GM18873 (cell line): ENCODE measurements around the gene SHANK3.
"Not testable (repeated sequence)": the region's sequence is repeated elsewhere in the genome, so short reads cannot be mapped to it uniquely, and the experiment has no call there.

Source experiments
- ATAC-seq: cut with Tn5 transposase; IDR thresholded peaks from one replicate; pipeline ENCODE4 v1.9.1; 2021; ENCODE audit warnings: mild to moderate bottlenecking, moderate library complexity, moderate number of reproducible peaks; ENCODE audit not compliant: unreplicated experiment, low FRiP score

Gene SHANK3

GRCh38 chr22:50643821-50644101, 28.9 kb upstream of the SHANK3 start:
- ATAC-seq = not testable (repeated sequence)

DNA sequence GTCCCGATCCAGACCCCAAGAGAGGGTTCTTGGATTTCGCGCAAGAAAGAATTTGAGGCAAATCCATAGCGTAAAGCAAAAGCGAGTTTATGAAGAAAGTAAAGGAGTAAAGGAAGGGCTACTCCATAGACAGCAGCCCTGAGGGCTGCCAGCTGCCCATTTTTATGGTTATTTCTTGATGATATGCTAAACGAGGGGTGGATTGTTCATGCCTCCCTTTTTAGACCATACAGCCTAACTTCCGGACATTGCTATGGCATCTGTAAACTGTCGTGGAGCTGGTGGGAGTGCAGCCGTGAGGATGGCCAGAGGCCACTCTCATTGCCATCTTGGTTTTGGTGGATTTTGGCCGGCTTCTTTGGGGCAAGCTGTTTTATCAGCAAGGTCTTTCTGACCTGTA, 19.4 kb upstream of the SHANK3 start:
- no peak for ATAC-seq

- ATAC-seq = not testable (repeated sequence)
Observed at GRCh38 chr22:50654664-50655063, 18.0 kb upstream of the SHANK3 start.

GRCh38 chr22:50656122-50657070, 16.2 kb upstream of the SHANK3 start:
- no peak for ATAC-seq

- ATAC-seq = no peak
Observed at GRCh38 chr22:50657925-50658324, 14.7 kb upstream of the SHANK3 start.

- not testable (repeated sequence) for ATAC-seq
Observed at GRCh38 chr22:50659711-50660110, 12.9 kb upstream of the SHANK3 start.

- no peak for ATAC-seq
Observed at GRCh38 chr22:50660306-50660705, 12.3 kb upstream of the SHANK3 start.

GRCh38 chr22:50665212-50665611, 7.4 kb upstream of the SHANK3 start:
- no peak for ATAC-seq

- ATAC-seq = no peak
Observed at GRCh38 chr22:50665738-50666137, 6.9 kb upstream of the SHANK3 start.

DNA sequence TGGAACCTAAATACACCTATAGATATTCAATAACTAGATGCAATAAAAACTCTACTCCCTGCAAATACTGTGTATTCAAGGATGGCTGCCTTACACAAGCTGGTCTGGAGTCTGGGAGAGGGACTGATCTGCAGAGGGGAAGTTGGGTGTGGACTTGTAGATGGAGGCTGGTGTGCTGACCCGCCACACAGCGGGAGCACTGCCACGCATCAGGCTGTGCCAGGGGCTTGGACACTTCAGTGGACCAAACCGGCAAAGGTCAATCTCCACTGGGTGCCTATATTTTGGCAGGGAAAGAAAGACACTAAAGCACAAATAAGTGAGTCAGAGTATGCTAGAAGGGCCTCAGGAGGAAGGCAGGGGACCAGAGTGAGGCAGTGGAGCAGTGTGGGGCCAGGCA, 2.1 kb upstream of the SHANK3 start:
- no peak for ATAC-seq

DNA sequence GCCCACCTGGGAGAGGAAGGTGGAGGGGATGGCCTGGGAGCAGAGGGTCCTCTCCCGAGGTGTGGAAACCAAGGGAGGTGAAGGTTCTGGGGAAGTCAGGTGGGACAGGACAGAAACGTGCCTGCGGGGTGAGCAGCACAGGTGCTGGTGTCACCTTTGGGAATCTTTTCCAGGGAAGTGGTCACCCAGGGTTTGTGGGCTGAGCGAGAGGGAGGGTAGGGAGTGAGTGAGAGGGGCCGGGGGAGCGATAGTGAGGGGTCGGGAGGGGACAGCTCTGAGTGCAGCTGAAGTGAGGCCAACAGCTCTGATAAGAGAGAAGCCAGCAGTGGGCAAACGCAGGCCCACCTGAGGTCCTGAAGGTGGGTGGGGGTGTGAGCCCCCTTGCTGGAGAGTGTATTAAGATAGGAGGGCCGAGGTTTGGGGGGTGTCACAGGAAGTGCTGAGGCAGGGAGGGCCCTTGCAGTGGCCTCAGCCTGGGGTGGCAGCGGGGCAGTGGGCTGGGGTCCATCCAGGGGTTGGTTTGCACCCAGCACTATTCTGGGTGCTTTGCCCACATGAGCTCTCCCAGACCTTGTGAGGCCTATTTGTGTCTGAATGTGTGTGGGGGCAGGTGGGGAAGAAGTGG, 1.6 kb upstream of the SHANK3 start:
- ATAC-seq = no peak

- ATAC-seq = no peak
Observed at GRCh38 chr22:50671641-50672040, 982 bp upstream of the SHANK3 start.

DNA sequence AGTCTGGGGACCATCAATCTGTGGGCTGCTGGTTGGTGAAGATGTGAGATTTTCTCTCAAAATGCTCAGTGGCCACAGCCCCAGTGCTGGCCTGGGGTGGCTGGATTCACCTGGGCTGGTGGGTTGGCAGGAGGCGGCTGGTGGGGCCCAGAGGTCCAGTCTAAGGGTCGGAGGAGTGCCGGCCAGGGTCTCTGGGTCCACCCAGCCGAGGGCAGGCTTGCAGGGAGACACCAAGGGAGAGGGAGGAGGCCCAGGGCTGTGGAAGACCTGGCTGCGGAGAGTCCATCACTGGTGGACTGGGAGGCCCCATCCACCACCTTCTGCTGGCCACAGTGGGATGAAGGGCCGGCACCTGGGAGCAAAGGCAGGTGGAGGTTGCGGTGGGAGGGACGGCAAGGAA, 582 bp upstream of the SHANK3 start:
- no peak for ATAC-seq

GRCh38 chr22:50673231-50674129, 857 bp downstream of the SHANK3 start:
- no peak for ATAC-seq

DNA sequence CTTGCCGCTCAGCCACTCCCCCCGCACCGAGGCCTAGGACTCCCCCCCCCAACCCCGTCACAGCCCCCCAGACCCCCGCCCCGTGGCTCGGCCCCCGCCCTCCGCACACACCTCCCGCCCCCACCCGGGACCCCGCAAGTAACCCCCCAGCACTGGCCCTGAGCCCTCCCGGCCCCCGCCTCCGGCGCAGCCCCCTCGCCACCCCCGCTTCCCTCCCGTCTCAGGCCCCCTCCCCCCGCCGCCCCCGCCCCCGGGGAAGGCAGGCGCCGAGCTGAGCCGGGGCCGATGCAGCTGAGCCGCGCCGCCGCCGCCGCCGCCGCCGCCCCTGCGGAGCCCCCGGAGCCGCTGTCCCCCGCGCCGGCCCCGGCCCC, 1.5 kb downstream of the SHANK3 start:
- ATAC-seq = no peak

- no peak for ATAC-seq
Observed at GRCh38 chr22:50674606-50675552, 2.3 kb downstream of the SHANK3 start.

GRCh38 chr22:50675553-50676179, 3.0 kb downstream of the SHANK3 start:
- ATAC-seq = no peak

- no peak for ATAC-seq
Observed at GRCh38 chr22:50676180-50676636, 3.6 kb downstream of the SHANK3 start.

DNA sequence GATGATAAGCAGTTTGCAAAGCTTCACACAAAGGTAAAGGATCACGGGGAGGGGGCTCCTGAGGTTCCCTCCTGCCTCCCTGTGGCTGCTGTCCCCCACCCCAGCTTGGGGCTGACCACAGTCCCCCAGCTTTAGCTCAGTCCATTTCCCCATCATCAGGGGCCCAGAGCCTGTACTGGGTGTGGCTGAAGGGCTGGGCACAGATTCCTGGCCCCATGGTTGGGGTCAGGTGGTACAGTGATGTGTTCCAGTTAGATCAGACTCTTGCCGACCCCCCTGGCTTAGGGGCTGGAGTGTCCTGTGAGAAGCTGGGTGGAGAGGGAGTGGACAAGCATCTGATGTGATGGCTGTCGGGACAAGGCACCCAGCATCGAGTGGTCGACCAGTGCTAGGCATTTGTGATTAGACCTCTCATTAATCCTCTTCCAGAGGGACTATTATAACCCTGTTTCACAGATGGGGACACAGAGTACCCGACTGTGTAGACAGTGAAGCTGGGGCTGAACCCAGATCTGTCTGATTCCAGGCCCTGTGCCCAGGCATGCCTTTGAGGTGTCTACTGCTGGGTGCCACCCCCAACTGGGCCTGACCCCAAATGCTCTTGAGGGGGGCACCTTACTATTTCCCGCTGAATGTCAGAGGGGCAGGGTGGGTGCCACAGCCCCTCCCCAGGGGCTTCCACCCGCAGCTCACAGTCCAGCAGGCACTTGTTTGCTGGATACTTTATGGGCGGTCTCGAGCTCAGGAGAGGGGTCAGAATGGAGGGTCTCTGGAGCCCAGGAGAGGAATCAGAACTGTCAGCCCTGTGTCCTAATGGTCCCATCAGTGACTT, 4.3 kb downstream of the SHANK3 start:
- ATAC-seq = no peak
